Iris pigment epithelial cell (primary cell): ENCODE data around the gene CMC4.

Experiments
- DNase-seq: peaks from one replicate; pipeline ENCODE4 v3.0.0-alpha.2; 2011; ENCODE audit warnings: low read depth

Gene CMC4

GRCh38 chrX:155053656-155054055, 17.3 kb downstream of the CMC4 start:
- no peak for DNase-seq

- no peak for DNase-seq
These were observed 18.0 kb downstream of the CMC4 start for GRCh38 chrX:155052738-155053498.

- DNase-seq: peak; percentile 67
These were observed 21.8 kb downstream of the CMC4 start for GRCh38 chrX:155048977-155049619.

- no peak for DNase-seq
These were observed 24.0 kb downstream of the CMC4 start for GRCh38 chrX:155046811-155047528.

- no peak for DNase-seq
These were observed 24.7 kb downstream of the CMC4 start for GRCh38 chrX:155046129-155046810.

- no peak for DNase-seq
These were observed 35.2 kb downstream of the CMC4 start for GRCh38 chrX:155035688-155036087.

GRCh38 chrX:155031657-155032056, 39.3 kb downstream of the CMC4 start:
- peak; percentile 5 for DNase-seq

- peak; percentile 72 for DNase-seq
These were observed 42.1 kb downstream of the CMC4 start for GRCh38 chrX:155028877-155029291.

- no peak for DNase-seq
These were observed 42.8 kb downstream of the CMC4 start for GRCh38 chrX:155028129-155028528.

GRCh38 chrX:155027509-155028066, 43.3 kb downstream of the CMC4 start:
- peak; percentile 85 for DNase-seq

- peak; percentile 92 for DNase-seq
These were observed 44.0 kb downstream of the CMC4 start, which contains the start of gene FUNDC2 for GRCh38 chrX:155026727-155027508. TSS of gene FUNDC2 (plus strand) at chrX:155026844. CDS start at chrX:155026939, 95 bp downstream.

GRCh38 chrX:155026420-155026726, 44.6 kb downstream of the CMC4 start:
- DNase-seq: no peak

- no peak for DNase-seq
These were observed 46.8 kb downstream of the CMC4 start for GRCh38 chrX:155023907-155024833.

GRCh38 chrX:155022585-155022984, 48.4 kb downstream of the CMC4 start, which contains the start of gene F8:
TSS of gene F8 (minus strand) at chrX:155022723. CDS start at chrX:155022552, 171 bp downstream.
- DNase-seq: no peak

GRCh38 chrX:155020591-155020990, 50.3 kb downstream of the CMC4 start:
- no peak for DNase-seq
